Endothelial cell of umbilical vein (primary cell): ENCODE results near the gene BHLHE23. TPM values are rescaled to one million over a fixed set of nuclear protein-coding genes. Genes with fewer than 3 reads are reported as not detected.

Experiments used
- BruUV-seq: library from RNA; stranded (reverse); fragments of 400-500 nt; replicated peaks from 2 replicates; lab custom pipeline; 2021; lab: Mats Ljungman, UMichigan
- CTCF ChIA-PET: fragments of 300-600, 350-600 bp; sonication (Branson Sonifier 250); formaldehyde crosslinking; loops from one replicate; lab custom pipeline; 2021; ENCODE audit warnings: antibody characterized with exemption, inconsistent platforms; lab: Charles Lee
- POLR2A ChIA-PET: fragments of 300-600, 350-600 bp; sonication (Branson Sonifier 250); formaldehyde crosslinking; loops from one replicate; lab custom pipeline; 2021; ENCODE audit warnings: antibody characterized with exemption, inconsistent platforms; lab: Charles Lee
- DNase-seq: peaks from one replicate; pipeline ENCODE4 v3.0.0-alpha.2; 2011; ENCODE audit warnings: low read depth, low spot score
- FAIRE-seq: peaks from 2 replicates; lab custom pipeline; 2011; peaks lifted over from hg19 to GRCh38; lab: Jason Lieb, UNC
- H2AFZ ChIP-seq: 2 replicates; pipeline ENCODE4 v1.6.0; 2012; ENCODE audit warnings: low read depth, low read length, control low read depth, inconsistent platforms
- H3K27ac ChIP-seq: 2 replicates; pipeline ENCODE4 v1.5.1; 2011; ENCODE audit warnings: low read depth, mild to moderate bottlenecking, control low read depth, low read length, moderate library complexity; ENCODE audit not compliant: insufficient read depth
- H3K27me3 ChIP-seq, 2 experiments: 2 replicates each; pipeline versions ENCODE4 v1.6.0 to v1.6.1; 2011; ENCODE audit warnings: low read length in 2 of 2, mixed read lengths in 1 of 2; ENCODE audit not compliant: control insufficient read depth in 2 of 2, insufficient read depth in 2 of 2
- H3K36me3 ChIP-seq, 2 experiments: 2 replicates in 1 of 2; 3 replicates in 1 of 2; pipeline ENCODE4 v1.5.1; 2011; ENCODE audit warnings: low read length in 2 of 2, mild to moderate bottlenecking in 1 of 2, moderate library complexity in 1 of 2; ENCODE audit not compliant: control insufficient read depth in 2 of 2, insufficient read depth in 2 of 2; ENCODE audit errors: extremely low read depth in 1 of 2
- H3K4me1 ChIP-seq: 3 replicates; pipeline ENCODE4 v1.5.1; 2011; ENCODE audit warnings: mild to moderate bottlenecking, low read length; ENCODE audit not compliant: control insufficient read depth, insufficient read depth; ENCODE audit errors: extremely low read depth
- H3K4me2 ChIP-seq: 2 replicates; pipeline ENCODE4 v1.6.1; 2011; ENCODE audit warnings: low read length, control low read depth, mixed read lengths; ENCODE audit not compliant: insufficient read depth
- H3K4me3 ChIP-seq, 3 experiments: fragments of 200-600 bp in 1 of 3; sonication (generic), shearing (Covaris generic) in 1 of 3; replicated peaks in 1 of 3; 2 replicates each; pipeline ENCODE4 v1.5.1; 2011 to 2016; ENCODE audit warnings: control low read depth in 3 of 3, low read length in 3 of 3, mild to moderate bottlenecking in 2 of 3, inconsistent platforms in 1 of 3, low read depth in 1 of 3, moderate library complexity in 1 of 3; ENCODE audit not compliant: insufficient read depth in 1 of 3
- H3K79me2 ChIP-seq: 2 replicates; pipeline ENCODE4 v1.6.0; 2012; ENCODE audit warnings: low read length, inconsistent platforms; ENCODE audit not compliant: control insufficient read depth, insufficient read depth
- H3K9ac ChIP-seq: replicated peaks from 2 replicates; pipeline ENCODE3; 2011; ENCODE audit warnings: low read length, control low read depth; ENCODE audit not compliant: insufficient read depth; ENCODE audit errors: extremely low read depth
- H3K9me1 ChIP-seq: replicated peaks from 3 replicates; pipeline ENCODE4 v1.6.0; 2011; ENCODE audit warnings: mild to moderate bottlenecking, low read length; ENCODE audit not compliant: control insufficient read depth, insufficient read depth; ENCODE audit errors: extremely low read depth
- H3K9me3 ChIP-seq: replicated peaks from 2 replicates; pipeline ENCODE4 v1.5.1; 2012; ENCODE audit warnings: low read length, inconsistent platforms; ENCODE audit not compliant: control insufficient read depth, insufficient read depth
- H4K20me1 ChIP-seq: replicated peaks from 2 replicates; pipeline ENCODE3; 2011; ENCODE audit warnings: mild to moderate bottlenecking, low read length; ENCODE audit not compliant: control insufficient read depth, insufficient read depth; ENCODE audit errors: extremely low read depth
- CTCF ChIP-seq, 2 donors: IDR thresholded peaks; 1 replicate in 1 of 2; 2 replicates in 1 of 2; pipeline ENCODE4 v1.5.1; 2011; ENCODE audit warnings: low read length in 2 of 2, mild to moderate bottlenecking in 2 of 2, moderate library complexity in 2 of 2, control low read depth in 1 of 2, inconsistent platforms in 1 of 2, low read depth in 1 of 2; ENCODE audit not compliant: insufficient read depth in 1 of 2; ENCODE audit errors: extremely low read depth in 1 of 2
- EZH2 ChIP-seq: IDR thresholded peaks from 2 replicates; pipeline ENCODE4 v1.6.1; 2012; ENCODE audit warnings: borderline replicate concordance, low read depth, mild to moderate bottlenecking, moderate library complexity, low read length, inconsistent platforms; ENCODE audit not compliant: severe bottlenecking
- FOS ChIP-seq: IDR thresholded peaks from 2 replicates; pipeline ENCODE4 v1.6.1; 2011; ENCODE audit warnings: mild to moderate bottlenecking, low read length, moderate library complexity, borderline replicate concordance; ENCODE audit not compliant: insufficient read depth
- GATA2 ChIP-seq: IDR thresholded peaks from 2 replicates; pipeline ENCODE4 v1.7.0; 2011; ENCODE audit warnings: low read depth, mild to moderate bottlenecking, moderate library complexity, mixed read lengths, low read length; ENCODE audit not compliant: insufficient read length, insufficient read depth
- JUN ChIP-seq: IDR thresholded peaks from 2 replicates; pipeline ENCODE4 v1.6.1; 2011; ENCODE audit warnings: borderline replicate concordance, low read depth; ENCODE audit not compliant: insufficient read length, insufficient read depth
- POLR2A ChIP-seq: IDR thresholded peaks from 2 replicates; pipeline ENCODE4 v1.6.1; 2012; ENCODE audit warnings: low read depth, mild to moderate bottlenecking, control low read depth, low read length
- POLR2AphosphoS5 ChIP-seq: IDR thresholded peaks from 2 replicates; pipeline ENCODE4 v1.6.1; 2012; ENCODE audit warnings: low read depth, mild to moderate bottlenecking, control low read depth, low read length, moderate library complexity; ENCODE audit not compliant: insufficient read depth
- dilution Hi-C: fragments of 300-500 bp; cut with MboI; formaldehyde crosslinking; loops from one replicate; pipeline ENCODE4 v1.15.0; 2019; ENCODE audit warnings: low sequenced_read_pairs; ENCODE audit not compliant: extremely low pct_ligation_motif_present
- intact Hi-C: fragments of 100-400 bp; cut with micrococcal nuclease; formaldehyde crosslinking; loops from one replicate; pipeline ENCODE4 v1.10.0; 2022
- polyA plus RNA-seq, 4 experiments: library from polyadenylated mRNA; depleted of rRNA in 3 of 4; stranded (reverse) in 3 of 4; unstranded in 1 of 4; fragments of >200 nt; gene quantifications; 2 replicates each; pipeline versions ENCODE4 v1.2.1 to v1.2.3, GENCODE V29; 2011 to 2012; ENCODE audit warnings: missing spikeins in 1 of 4
- total RNA-seq: library from RNA; stranded (reverse); gene quantifications from 2 replicates; pipeline ENCODE4 v1.2.3, GENCODE V29; 2021

Gene BHLHE23
- total and polyA plus RNA-seq, 2 donors (not counting 3 experiments of a cell fraction or from before 2014, with no cell fraction given) = not detected

- FAIRE-seq (no peak), DNase-seq (no peak)
- no peak overlapping the region for H2AFZ ChIP-seq
- intact Hi-C loops (no loop called here), dilution Hi-C loops (no loop called here)
- no peak overlapping the region for H3K4me2 ChIP-seq
- TF ChIP-seq POLR2AphosphoS5 = no peak
- TF ChIP-seq JUN = no peak
- TF ChIP-seq POLR2A = no peak
- no peak for TF ChIP-seq FOS
- TF ChIP-seq EZH2 = no peak
- no peak for TF ChIP-seq CTCF (IDR thresholded peaks at IDR 0.05; ENCODE audit: extremely low read depth in 1 of 2, insufficient read depth in 1 of 2, low read depth in 1 of 2, low read length in 2 of 2)
- TF ChIP-seq GATA2 = no peak
- H3K4me1 ChIP-seq = no peaks in the 10 kb centered on the region
- no peaks in the 10 kb centered on the region for H3K79me2 ChIP-seq
- no peak overlapping the region for H3K4me3 ChIP-seq
- POLR2A ChIA-PET = no interaction called here
- H3K9ac ChIP-seq = no peak overlapping the region
- BruUV-seq = no TSS peak
- no peaks in the 10 kb centered on the region for H3K27me3 ChIP-seq
- H3K9me3 ChIP-seq = no peaks in the 10 kb centered on the region
- CTCF ChIA-PET = interaction anchor here (0.7 kb wide), 1 partner anchor 9 kb away, joined by 3 read pairs; no protein-coding TSS in a partner anchor
- H3K9me1 ChIP-seq = no peaks in the 10 kb centered on the region
- H3K36me3 ChIP-seq = no peaks in the 10 kb centered on the region
- no peaks in the 10 kb centered on the region for H4K20me1 ChIP-seq
- no peak overlapping the region for H3K27ac ChIP-seq
Measured at GRCh38 chr20:63046841-63047240, 40.1 kb upstream of the BHLHE23 start.
